Sciatic nerve (tissue), 2 donors: Measurements from ENCODE around the gene GP1BA. TPM values are rescaled to one million over a fixed set of nuclear protein-coding genes. Genes with fewer than 3 reads are reported as not detected.

Experiments
- ATAC-seq: fragments of 200-7000 bp; cut with Tn5 transposase; one replicate; pipeline ENCODE4 v1.9.1; 2020; ENCODE audit warnings: mild to moderate bottlenecking, moderate library complexity
- DNase-seq: peaks from one replicate; pipeline ENCODE4 v3.0.0-alpha.2; 2020; ENCODE audit warnings: low spot score
- intact Hi-C: fragments of 100-400 bp; cut with DNase I; formaldehyde crosslinking; loops from one replicate; pipeline ENCODE4 v1.14.2; 2022
- total RNA-seq: library from RNA; stranded (reverse); fragmentation: NEBNext Ultra II Directional; extraction: Animal tissue kit (Norgen Biotek cat#: 25700); gene quantifications from one replicate; pipeline ENCODE4 v1.2.1, GENCODE V29; 2021
- donor health status: DM: no; HTN: no; CAD: no.
- donor health status: DM: no; HTN: no; CAD: no.

The GP1BA gene
- total RNA-seq, 1 donor from 2014 or later: not detected

GRCh38 chr17:4947010-4947410 lies 14.9 kb downstream of the GP1BA start:
- DNase-seq (no peak), ATAC-seq (no peak)
- intact Hi-C loops: no loop called here

- intact Hi-C loops: no loop called here
- DNase-seq (peak; percentile 77), ATAC-seq (peak; percentile 27)
These were observed 15.5 kb downstream of the GP1BA start for GRCh38 chr17:4947411-4948165.

GRCh38 chr17:4948166-4948930 lies 16.3 kb downstream of the GP1BA start, which contains the start of gene PFN1:
PFN1 (minus strand) TSS chr17:4948530; CDS start chr17:4948394, 136 bp downstream.
- intact Hi-C loops: no loop called here
- peak; percentile 91 for ATAC-seq

GRCh38 chr17:4948931-4949320 lies 16.8 kb downstream of the GP1BA start:
- DNase-seq (peak; percentile 88), ATAC-seq (peak; percentile 89)
- intact Hi-C loops: no loop called here

More at GRCh38 chr17:4948166-4948930, 16.3 kb downstream of the GP1BA start, which contains the start of gene PFN1:
- DNase-seq: peak; percentile 93

GRCh38 chr17:4949321-4950074 lies 17.4 kb downstream of the GP1BA start:
- DNase-seq (peak; percentile 84), ATAC-seq (peak; percentile 40)
- intact Hi-C loops: no loop called here

- DNase-seq (peak; percentile 83), ATAC-seq (no peak)
- intact Hi-C loops: no loop called here
These were observed 18.1 kb downstream of the GP1BA start for GRCh38 chr17:4950075-4950745.

- ATAC-seq (no peak), DNase-seq (no peak)
- intact Hi-C loops: no loop called here
These were observed 18.7 kb downstream of the GP1BA start, which contains the start of gene ENO3 for GRCh38 chr17:4950746-4951204. ENO3 (plus strand) TSS chr17:4951119; CDS start chr17:4951830, 711 bp downstream.

GRCh38 chr17:4951486-4951885 lies 19.4 kb downstream of the GP1BA start:
- ATAC-seq: no peak
- DNase-seq: no peak
- intact Hi-C loops: no loop called here

GRCh38 chr17:4953451-4953961 lies 21.4 kb downstream of the GP1BA start:
- ATAC-seq: no peak
- intact Hi-C loops: no loop called here
- DNase-seq: no peak

GRCh38 chr17:4955091-4955490 lies 23.0 kb downstream of the GP1BA start:
- intact Hi-C loops: no loop called here
- DNase-seq: no peak
- no peak for ATAC-seq

GRCh38 chr17:4956493-4957061 lies 24.5 kb downstream of the GP1BA start:
- no peak for ATAC-seq
- intact Hi-C loops: no loop called here
- no peak for DNase-seq

- DNase-seq (no peak), ATAC-seq (no peak)
- intact Hi-C loops: no loop called here
These were observed 26.0 kb downstream of the GP1BA start for GRCh38 chr17:4958102-4958501.

GRCh38 chr17:4959261-4959965 lies 27.3 kb downstream of the GP1BA start:
- intact Hi-C loops: no loop called here
- ATAC-seq (no peak), DNase-seq (no peak)

- intact Hi-C loops: no loop called here
- ATAC-seq (no peak), DNase-seq (no peak)
These were observed 28.3 kb downstream of the GP1BA start for GRCh38 chr17:4960279-4960922.

- DNase-seq: no peak
- intact Hi-C loops: no loop called here
- ATAC-seq: no peak
These were observed 33.4 kb downstream of the GP1BA start for GRCh38 chr17:4965311-4965986.

- intact Hi-C loops: no loop called here
- peak; percentile 97 for DNase-seq
- peak; percentile 95 for ATAC-seq
These were observed 34.9 kb downstream of the GP1BA start for GRCh38 chr17:4966844-4967538.
